Hematopoietic multipotent progenitor cell treated with erythropoietin and hydrocortisone succinate and interleukin-3 and kit ligand, for 4 days (in vitro differentiated cells): ENCODE data around the gene FGFR3.

ENCODE experiments used
- DNase-seq: peaks from one replicate; pipeline ENCODE4 v3.0.0-alpha.2; 2015

Gene FGFR3

GRCh38 chr4:1792832-1793495 lies at the start of gene FGFR3:
Gene FGFR3 (plus strand): TSS chr4:1793293. CDS start chr4:1793935, 642 bp downstream.
- peak; percentile 74 for DNase-seq

GRCh38 chr4:1743551-1743950 lies 49.5 kb upstream of the FGFR3 start:
- no peak for DNase-seq

DNA sequence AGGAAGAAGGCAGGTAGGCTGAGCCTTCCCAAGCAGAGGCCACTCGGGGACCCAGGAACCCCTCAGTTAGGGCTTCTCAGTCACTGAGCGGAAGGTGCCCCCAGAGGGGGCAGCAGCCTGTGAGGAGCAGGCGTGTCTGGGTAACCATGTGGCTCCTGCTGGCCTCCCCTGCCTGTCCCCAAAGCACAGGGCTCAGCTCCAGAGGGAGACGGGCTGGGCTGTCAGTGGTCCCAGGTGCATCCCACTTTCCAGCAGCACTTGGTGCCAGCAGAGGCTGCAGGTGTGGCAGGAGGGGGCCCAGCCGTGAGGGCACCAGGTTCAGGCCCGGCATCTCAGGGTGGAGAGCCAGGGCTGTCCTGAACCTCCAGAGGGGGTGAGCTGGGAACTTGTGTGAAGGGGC lies 49.1 kb upstream of the FGFR3 start:
- DNase-seq, result no peak

DNA sequence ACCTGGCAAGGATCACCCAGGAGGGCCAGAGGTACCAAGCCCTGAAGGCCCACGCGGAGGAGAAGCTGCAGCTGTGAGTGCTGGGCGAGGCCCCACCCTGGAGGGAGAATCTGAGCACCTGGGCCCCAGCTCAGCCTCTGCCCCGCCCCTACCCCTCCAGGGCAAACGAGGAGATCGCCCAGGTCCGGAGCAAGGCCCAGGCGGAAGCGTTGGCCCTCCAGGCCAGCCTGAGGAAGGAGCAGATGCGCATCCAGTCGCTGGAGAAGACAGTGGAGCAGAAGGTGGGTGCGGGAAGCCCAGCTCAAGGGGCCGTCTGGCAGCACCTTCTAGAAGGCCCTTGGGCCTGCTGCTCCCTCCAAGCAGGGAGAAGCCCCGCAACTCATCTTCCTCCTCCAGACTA lies 48.5 kb upstream of the FGFR3 start:
- DNase-seq, result no peak

GRCh38 chr4:1745165-1745564 lies 47.9 kb upstream of the FGFR3 start:
- no peak for DNase-seq

- no peak for DNase-seq
Measured at GRCh38 chr4:1745697-1746096, 47.4 kb upstream of the FGFR3 start.

DNA sequence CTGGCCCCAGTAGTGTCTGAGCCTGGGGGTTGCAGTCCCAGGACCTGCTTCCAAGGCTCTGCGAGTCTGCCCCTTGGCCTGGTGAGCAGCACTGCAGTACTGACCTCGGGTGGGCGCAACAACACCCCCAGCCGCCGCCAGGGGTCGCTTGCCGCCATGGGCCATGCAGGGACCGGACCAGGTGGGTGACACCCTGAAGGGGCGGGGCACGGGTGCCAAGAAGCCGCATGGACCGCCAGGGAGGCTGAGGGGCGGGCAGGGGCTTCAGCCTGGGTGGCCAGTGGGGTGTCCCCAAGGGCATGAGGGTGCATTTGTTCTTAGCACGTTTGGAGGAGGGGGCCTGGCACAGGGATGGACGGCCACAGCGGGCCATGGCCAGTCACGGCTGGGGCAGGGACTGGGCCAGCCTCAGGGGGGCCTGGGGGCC lies 46.8 kb upstream of the FGFR3 start:
- peak; percentile 92 for DNase-seq

DNA sequence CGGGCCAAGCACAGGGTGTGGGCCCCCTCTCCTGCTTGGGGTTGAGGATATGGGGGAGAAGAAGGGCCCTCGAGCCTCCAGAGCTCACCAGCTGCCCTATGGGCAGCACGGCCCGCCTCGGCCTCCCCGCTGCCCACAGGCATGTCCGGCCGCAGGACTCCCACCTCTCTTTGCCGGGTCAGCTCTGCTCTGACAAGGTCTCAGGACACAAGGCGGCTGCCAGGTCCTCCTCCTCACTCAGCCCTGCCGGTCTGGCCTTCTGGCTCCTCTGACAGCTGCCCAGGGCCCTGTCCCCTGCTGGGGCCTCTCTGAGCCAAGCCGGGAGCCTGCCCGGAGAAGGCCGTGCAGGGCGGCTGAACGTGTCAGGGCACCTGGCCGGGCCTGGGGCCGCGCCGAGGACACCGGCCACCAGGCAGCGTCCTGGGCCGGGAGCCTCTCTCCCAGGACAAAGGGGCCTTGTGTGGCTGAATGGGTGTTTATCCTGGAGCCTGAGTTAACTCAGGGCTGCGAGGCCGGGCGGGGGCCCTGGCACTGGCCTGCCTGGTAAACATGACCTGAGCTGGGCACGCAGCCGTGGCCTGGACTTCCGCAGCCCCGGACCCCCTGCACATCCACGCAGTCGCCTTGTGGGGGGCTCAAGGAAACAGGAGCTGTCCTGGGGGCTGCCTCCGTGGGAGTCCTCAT lies 46.0 kb upstream of the FGFR3 start:
- no peak for DNase-seq

GRCh38 chr4:1747603-1747967 lies 45.5 kb upstream of the FGFR3 start:
- DNase-seq, result no peak

- DNase-seq, result peak; percentile 95
Measured at GRCh38 chr4:1748465-1748995, 44.6 kb upstream of the FGFR3 start.

GRCh38 chr4:1749370-1749769 lies 43.7 kb upstream of the FGFR3 start:
- DNase-seq, result peak; percentile 67

- DNase-seq, result no peak
Measured at GRCh38 chr4:1749826-1750225, 43.3 kb upstream of the FGFR3 start.

DNA sequence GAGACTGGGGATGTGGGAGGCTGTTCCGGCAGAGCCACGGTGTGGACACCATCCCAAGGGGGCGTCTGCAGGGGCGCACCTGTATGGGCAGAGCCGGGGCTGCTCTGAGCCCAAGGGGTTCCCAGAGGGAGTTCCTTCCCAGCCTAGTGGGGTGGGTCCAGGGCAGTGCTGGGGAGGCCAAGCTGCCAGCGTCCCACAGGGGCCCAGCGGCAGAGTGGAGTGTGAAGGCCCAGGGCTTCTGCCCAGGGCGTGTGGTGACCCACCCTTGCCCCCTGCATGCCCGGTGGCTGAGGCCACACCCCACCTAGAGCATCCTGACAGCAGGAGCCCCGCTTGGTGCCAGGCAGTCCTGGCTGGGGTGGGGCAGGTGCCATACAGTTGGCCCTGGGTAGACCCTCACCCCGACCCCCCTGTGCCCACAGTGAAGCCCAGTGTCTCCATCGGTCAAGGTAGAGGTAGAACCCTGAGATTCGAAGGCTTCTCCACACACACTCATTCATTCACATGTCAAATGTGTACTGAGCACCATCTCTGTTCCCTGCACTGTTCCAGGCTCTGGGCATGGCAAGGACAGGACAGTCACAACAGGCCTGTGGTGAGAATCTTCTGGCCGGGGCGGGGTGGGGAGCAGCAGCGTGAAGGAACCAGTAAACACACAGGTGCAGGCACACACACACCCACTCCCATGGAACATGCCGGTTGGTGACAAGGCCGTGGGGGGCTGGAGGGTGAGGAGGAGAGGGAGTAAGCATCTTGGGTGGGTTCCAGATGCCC lies 42.5 kb upstream of the FGFR3 start:
- DNase-seq, result no peak

DNA sequence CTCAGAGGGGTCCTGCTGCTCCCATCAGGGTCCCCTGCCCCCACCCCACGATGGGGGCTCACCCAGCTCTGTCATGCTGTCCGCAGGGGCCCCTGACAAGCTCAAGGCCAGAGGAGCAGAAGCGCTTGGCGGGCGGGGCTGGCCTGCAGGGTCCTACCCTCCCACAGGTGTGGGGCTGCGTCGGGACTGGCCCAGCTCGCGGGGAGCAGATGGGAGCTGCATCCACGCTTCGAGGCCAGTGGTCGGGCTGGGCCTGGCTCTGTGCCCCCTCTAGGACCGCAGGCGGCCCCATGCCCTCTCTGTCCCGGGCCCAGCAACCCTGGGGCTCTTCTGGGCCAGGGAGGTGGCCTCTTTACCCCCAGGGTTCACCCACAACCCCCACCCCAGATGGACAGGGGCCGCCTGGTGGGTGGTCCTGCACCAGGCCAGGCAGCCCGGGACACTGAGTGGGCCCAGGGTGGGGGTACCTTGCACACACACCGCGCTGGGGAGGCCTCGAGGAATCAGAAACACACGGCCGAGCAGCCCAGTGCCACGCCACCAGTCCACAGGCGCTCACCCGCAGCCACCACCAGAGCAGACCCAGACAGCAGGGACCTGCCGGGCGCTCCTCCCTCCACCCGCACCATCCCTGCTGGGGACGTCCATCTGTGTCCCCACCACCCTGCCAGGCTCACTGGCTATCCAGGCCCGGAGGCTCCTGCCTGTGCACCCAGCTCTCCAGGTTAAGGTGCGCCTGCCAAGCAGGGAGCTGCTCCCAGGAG lies 41.8 kb upstream of the FGFR3 start:
- DNase-seq, result no peak

DNA sequence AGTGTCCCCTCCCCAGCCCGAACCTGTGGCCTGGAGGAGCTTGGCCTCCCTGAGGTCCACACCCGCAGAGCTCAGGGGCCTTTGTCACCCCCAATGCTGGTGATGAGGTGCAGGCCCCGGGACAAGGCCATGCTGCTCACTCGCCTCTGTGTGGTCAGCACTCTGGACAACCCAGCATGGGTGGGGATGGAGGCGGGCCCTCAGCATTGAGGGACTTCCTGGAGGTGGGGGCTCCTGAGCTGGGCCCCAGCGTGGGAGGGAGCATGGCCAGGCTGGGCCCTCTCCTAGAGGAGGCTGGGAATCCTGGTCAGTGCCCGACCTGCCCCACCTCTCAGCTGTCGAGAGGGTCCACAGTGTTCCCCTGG lies 41.2 kb upstream of the FGFR3 start:
- no peak for DNase-seq

DNA sequence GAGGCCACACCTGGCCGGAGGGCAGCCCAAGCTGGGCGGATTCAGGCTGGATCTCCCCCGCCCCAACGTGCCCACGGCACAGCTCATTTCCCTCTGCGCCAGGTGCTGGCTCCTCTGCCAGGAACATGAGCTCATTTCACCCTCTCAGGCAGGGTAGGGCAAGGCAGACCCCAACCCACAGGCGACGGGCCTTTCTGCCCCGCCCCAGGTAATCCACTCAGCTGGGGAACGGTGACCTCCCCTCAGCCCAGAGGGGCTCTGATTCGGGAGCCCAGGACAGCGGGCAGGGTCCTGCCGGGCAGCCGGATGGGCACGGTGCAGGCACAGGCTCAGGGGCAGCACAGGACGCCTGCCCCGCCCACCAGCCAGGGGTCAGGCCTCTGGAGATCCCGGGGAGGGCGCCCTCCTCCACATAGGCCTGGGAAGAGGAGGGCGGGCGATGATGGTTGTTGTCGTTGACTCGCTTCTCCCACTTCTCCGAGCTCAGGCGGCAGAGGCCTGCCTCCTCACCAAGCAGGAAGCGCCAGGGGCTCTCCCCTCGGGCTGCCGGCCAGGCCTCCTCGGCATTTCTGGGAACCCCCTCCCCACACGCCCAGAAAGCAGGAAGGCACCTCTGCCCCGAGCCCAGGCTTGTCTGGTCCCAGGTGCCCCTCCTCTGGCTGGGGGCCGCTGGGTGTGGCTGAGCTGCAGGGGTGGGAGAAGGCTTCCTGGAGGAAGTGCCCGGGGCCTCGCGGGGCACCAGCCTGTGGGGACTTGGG lies 40.6 kb upstream of the FGFR3 start:
- DNase-seq, result peak; percentile 60

- DNase-seq, result no peak
Measured at GRCh38 chr4:1753294-1753696, 39.8 kb upstream of the FGFR3 start.

GRCh38 chr4:1753697-1754311 lies 39.3 kb upstream of the FGFR3 start:
- no peak for DNase-seq

DNA sequence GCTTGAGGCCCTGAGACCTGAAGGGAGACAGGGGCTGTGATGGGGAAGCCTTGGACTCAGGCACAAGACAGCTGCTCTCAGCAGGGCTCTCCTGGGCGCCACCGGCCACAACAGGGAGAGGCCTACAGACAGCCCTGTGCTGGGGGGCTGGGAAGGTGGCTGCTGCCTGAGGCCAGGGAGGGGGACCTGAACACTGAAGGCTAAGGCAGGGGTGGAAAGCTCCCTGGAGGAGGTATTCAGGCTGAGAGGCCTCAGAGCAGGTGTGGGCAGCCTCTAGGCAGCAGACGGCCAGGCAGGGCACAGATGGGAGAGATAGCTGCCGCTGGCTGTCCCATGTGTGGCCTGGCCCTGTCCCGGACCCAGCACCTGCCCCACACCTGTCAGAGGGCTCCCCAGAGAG lies 38.8 kb upstream of the FGFR3 start:
- DNase-seq, result no peak

GRCh38 chr4:1755297-1755696 lies 37.8 kb upstream of the FGFR3 start:
- no peak for DNase-seq

GRCh38 chr4:1756079-1756478 lies 37.0 kb upstream of the FGFR3 start:
- no peak for DNase-seq
